Left lung (tissue), 10 donors: Measurements from ENCODE around the gene CLDN5. TPM values are rescaled to one million over a fixed set of nuclear protein-coding genes. Genes with fewer than 3 reads are reported as not detected.
A peak's percentile ranks its signal among the peaks of the same experiment; 100 is the strongest.

Experiments
- ATAC-seq: fragments of 200-7000 bp; cut with Tn5 transposase; one replicate; pipeline ENCODE4 v1.9.1; 2020; ENCODE audit warnings: moderate library complexity
- DNase-seq, 4 donors: peaks; one replicate each; pipeline ENCODE4 v3.0.0-alpha.2; 2013 to 2020
- H3K27ac ChIP-seq, 2 donors: fragments of 200-600 bp; sonication (generic) in 1 of 2; one replicate each; pipeline versions ENCODE4 v1.5.0 to v1.8.0; 2020 to 2021
- H3K27me3 ChIP-seq, 2 donors: fragments of 200-600 bp; sonication (generic) in 1 of 2; one replicate each; pipeline versions ENCODE4 v1.5.0 to v1.8.0; 2020 to 2021
- H3K36me3 ChIP-seq, 2 donors: fragments of 200-600 bp; sonication (generic) in 1 of 2; one replicate each; pipeline versions ENCODE4 v1.5.0 to v1.8.0; 2020 to 2021
- H3K4me1 ChIP-seq, 2 donors: fragments of 200-600 bp; one replicate each; pipeline ENCODE4 v1.8.0; 2021
- H3K4me3 ChIP-seq, 2 donors: fragments of 200-600 bp; sonication (generic) in 1 of 2; one replicate each; pipeline versions ENCODE4 v1.5.0 to v1.8.0; 2020 to 2021; ENCODE audit warnings: mild to moderate bottlenecking in 1 of 2
- H3K9me3 ChIP-seq, 2 donors: fragments of 200-600 bp; sonication (generic) in 1 of 2; one replicate each; pipeline versions ENCODE4 v1.5.0 to v1.8.0; 2020 to 2021
- intact Hi-C, 2 donors: fragments of 100-400 bp; cut with DNase I; formaldehyde crosslinking; loops; one replicate each; pipeline versions ENCODE4 v1.11.2 to v1.14.2; 2022
- polyA plus RNA-seq, 6 donors: library from polyadenylated mRNA; unstranded; fragments of 120-200 nt; gene quantifications; one replicate each; pipeline ENCODE4 v1.2.1, GENCODE V29; 2013; ENCODE audit not compliant: insufficient read length in 6 of 6
- total RNA-seq, 2 donors: library from RNA; stranded (reverse); fragmentation: NEBNext Ultra II Directional; extraction: Animal tissue kit (Norgen Biotek cat#: 25700); gene quantifications; one replicate each; pipeline ENCODE4 v1.2.1, GENCODE V29; 2021
- TF ChIP-seq, protein P1 (sequence below), 2 donors: fragments of 200-600 bp; sonication (generic) in 1 of 2; IDR thresholded peaks; one replicate each; pipeline versions ENCODE4 v1.5.0 to v1.8.0; 2021; ENCODE audit warnings: antibody characterized with exemption in 2 of 2
- donor health status: DM: no; HTN: yes; CAD: no.
- donor health status: DM: no; HTN: no; CAD: no.

CLDN5 gene
- total and polyA plus RNA-seq, 8 donors, result 56.4 to 90.7 (median 70.8) TPM

DNA sequence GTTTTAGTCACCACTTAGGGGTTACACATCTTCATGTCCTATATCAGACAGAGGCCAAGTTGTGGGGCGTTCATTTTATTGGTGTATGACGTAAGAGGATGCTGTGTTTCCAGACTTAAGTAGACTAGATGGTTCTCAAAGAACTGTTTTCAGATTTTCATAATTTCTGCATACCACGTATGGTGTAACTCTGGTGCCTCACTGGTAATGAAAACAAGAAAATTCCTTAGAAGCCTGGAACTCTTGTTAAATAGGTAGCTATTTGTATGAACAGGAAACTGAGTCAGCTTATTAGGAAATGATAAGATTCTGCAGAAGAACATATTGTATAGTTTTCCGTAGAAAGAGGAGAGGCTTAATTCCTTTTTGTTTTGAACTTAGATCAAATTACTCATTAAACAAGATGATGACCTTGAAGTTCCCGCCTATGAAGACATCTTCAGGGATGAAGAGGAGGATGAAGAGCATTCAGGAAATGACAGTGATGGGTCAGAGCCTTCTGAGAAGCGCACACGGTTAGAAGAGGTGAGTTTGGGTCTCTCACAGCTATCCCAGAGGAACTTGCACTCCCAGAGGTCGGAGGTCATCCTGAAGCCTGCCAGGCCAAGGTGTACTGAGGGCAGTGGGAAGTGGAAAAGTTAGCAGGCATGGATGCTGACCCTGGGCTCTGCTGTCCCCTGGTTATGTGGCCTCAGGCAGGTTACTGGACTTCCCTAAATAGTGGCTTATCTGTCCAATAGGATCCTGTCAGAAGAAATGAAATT lies 40.5 kb downstream of the CLDN5 start:
- H3K36me3 ChIP-seq, result peaks cover 0 to 4% of the 10 kb centered on the region in 2 donors
- H3K4me3 ChIP-seq, result no peak overlapping the region
- ATAC-seq, result no peak
- DNase-seq, result no peak
- intact Hi-C loops, result no loop called here
- H3K27me3 ChIP-seq, result no peaks in the 10 kb centered on the region
- peaks cover 4 to 9% of the 10 kb centered on the region in 2 donors for H3K4me1 ChIP-seq
- TF ChIP-seq, protein P1, sequence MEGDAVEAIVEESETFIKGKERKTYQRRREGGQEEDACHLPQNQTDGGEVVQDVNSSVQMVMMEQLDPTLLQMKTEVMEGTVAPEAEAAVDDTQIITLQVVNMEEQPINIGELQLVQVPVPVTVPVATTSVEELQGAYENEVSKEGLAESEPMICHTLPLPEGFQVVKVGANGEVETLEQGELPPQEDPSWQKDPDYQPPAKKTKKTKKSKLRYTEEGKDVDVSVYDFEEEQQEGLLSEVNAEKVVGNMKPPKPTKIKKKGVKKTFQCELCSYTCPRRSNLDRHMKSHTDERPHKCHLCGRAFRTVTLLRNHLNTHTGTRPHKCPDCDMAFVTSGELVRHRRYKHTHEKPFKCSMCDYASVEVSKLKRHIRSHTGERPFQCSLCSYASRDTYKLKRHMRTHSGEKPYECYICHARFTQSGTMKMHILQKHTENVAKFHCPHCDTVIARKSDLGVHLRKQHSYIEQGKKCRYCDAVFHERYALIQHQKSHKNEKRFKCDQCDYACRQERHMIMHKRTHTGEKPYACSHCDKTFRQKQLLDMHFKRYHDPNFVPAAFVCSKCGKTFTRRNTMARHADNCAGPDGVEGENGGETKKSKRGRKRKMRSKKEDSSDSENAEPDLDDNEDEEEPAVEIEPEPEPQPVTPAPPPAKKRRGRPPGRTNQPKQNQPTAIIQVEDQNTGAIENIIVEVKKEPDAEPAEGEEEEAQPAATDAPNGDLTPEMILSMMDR (IDR thresholded peaks at IDR 0.05), result no peak
- H3K27ac ChIP-seq, result no peak overlapping the region
- H3K9me3 ChIP-seq, result no peaks in the 10 kb centered on the region

DNA sequence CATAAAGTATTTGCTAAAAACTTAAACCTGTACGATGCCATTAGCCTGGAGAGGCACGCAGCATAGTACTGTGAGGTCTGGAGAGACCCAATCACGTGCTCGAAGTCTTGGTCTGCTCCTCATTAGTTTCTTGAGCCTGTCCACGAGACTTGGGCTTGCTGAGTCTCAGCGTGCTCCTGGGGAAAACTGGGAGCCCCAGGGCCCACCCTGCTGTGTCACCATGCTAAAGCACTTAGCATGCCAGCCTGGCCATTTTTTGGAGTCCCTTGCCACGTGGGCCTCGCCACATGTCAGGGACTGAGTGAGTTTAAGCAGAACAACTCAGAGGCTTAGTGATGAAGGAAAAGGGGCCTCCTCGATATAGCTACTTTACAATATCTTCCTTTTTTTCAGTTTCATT lies 41.9 kb downstream of the CLDN5 start:
- DNase-seq (no peak), ATAC-seq (no peak)
- no peak overlapping the region for H3K4me3 ChIP-seq
- TF ChIP-seq, protein P1 (IDR thresholded peaks at IDR 0.05), result no peak
- peaks cover 0 to 4% of the 10 kb centered on the region in 2 donors for H3K36me3 ChIP-seq
- no peaks in the 10 kb centered on the region for H3K9me3 ChIP-seq
- no peak overlapping the region for H3K27ac ChIP-seq
- H3K4me1 ChIP-seq, result peaks cover 11 to 21% of the 10 kb centered on the region in 2 donors
- H3K27me3 ChIP-seq, result no peaks in the 10 kb centered on the region
- intact Hi-C loops, result no loop called here

DNA sequence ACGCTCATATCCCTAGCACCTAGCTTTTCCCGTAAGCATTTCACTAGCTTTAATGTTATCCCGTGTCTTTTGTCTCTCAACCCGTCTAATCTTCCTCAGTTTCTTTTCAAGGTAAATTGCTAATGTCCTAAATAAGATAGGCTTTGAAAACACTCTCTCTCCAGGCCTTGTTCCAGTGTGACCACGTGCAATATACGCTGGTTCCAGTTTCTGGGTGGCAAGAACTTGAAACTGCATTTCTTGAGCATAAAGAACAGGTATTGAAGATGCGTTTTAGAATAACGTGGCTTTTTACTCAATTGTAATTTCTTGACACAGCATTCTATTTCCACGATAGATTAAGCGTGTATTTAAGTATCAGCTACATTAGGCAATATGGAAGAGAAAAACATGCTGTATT lies 43.4 kb downstream of the CLDN5 start:
- no peaks in the 10 kb centered on the region for H3K9me3 ChIP-seq
- DNase-seq (no peak), ATAC-seq (no peak)
- no peak overlapping the region for H3K27ac ChIP-seq
- intact Hi-C loops, result no loop called here
- TF ChIP-seq, protein P1 (IDR thresholded peaks at IDR 0.05), result no peak
- peak overlapping the region in 1 of 2 donors; percentile 79 for H3K4me3 ChIP-seq
- H3K36me3 ChIP-seq, result peaks cover 0 to 4% of the 10 kb centered on the region in 2 donors
- peaks cover 18 to 36% of the 10 kb centered on the region in 2 donors for H3K4me1 ChIP-seq
- H3K27me3 ChIP-seq, result no peaks in the 10 kb centered on the region

DNA sequence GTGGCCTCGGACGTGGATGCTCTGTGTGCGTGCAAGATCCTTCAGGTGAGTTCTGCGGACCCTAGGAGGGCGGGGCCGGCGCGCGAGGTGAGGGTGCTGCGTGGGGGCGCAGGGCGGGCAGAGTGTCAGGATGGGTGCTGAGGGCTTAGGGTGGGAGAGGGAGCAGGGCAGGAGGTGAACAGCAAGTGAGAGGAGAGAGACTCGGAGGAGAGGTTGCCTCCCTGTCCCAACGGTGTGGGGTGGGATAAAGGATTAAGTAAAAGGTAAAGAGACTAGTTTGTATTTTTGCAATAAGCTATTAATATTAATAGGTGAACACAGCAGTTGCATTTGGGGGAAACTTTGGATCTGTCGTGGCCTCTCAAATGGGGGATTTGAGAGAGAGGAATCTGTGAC lies 44.0 kb downstream of the CLDN5 start:
- ATAC-seq (no peak), DNase-seq (no peak)
- Histone ChIP-seq H3K27ac (no peak overlapping the region), H3K27me3 (no peaks in the 10 kb centered on the region), H3K4me3 (peak overlapping the region; percentile 31 to 79), H3K36me3 (peaks cover 0 to 3% of the 10 kb centered on the region in 2 donors), H3K9me3 (no peaks in the 10 kb centered on the region), H3K4me1 (peaks cover 18 to 36% of the 10 kb centered on the region in 2 donors)
- TF ChIP-seq, protein P1 (IDR thresholded peaks at IDR 0.05), result no peak
- intact Hi-C loops, result no loop called here

DNA sequence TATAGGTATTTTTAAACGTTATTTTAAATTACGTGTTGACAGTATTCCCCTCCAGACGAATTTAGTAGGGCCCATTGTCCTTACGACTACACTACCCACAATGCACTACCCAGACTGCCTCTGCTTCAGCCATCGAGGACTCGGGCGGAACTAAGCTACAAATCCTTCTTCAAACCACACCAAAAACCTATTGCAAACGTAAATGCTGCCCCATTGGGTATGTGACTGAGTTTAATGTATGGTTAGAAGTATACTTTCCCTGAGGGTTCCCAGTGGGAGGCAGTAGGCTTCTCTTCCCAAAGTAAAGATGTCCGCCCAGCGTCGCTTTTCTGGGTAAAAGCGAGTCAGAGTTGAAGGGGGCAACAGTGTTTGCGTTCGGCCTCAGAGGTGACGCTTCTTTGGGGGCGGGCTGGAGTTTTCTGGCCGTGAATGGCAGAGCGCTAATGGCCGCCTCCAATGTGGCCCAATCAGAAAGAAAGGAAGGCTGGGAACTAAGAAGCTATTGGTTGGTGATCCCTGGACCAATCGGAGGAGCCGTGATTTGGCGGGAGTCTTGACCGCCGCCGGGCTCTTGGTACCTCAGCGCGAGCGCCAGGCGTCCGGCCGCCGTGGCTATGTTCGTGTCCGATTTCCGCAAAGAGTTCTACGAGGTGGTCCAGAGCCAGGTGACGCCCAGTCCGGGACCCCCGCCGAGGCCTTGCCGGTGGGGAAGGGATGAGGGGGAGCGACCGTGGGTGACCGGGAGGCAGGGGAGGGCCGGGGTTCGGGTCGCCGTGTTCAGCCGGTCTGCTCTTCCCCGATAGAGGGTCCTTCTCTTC lies 44.6 kb downstream of the CLDN5 start, which contains the start of gene CDC45:
TSS of gene CDC45 (plus strand) at position 566 of the 818 bp plus-strand sequence. CDS start at position 615, 49 bp downstream.
- Histone ChIP-seq H3K36me3 (peaks cover 0 to 9% of the 10 kb centered on the region in 2 donors), H3K4me3 (peak within 1 kb of the TSS; percentile 79), H3K9me3 (no peaks in the 10 kb centered on the region), H3K27me3 (no peaks in the 10 kb centered on the region), H3K27ac (peak within 1 kb of the TSS; percentile 95 to 98), H3K4me1 (peaks cover 18 to 36% of the 10 kb centered on the region in 2 donors)
- intact Hi-C loops, result no loop called here
- TF ChIP-seq, protein P1 (IDR thresholded peaks at IDR 0.05), result no peak
- ATAC-seq (peak; percentile 96), DNase-seq (peak; percentile 93 to 98 (median 98))
